Natural killer cell treated with Interleukin-12 subunit alpha and Interleukin-12 subunit beta and Interleukin-15 and Interleukin-18, amount 100 ng/mL, for 72 hours (primary cell): ENCODE results near the gene SRPRB. TPM values are rescaled to one million over a fixed set of nuclear protein-coding genes. Genes with fewer than 3 reads are reported as not detected.
"Not testable (repeated sequence)": the region's sequence is repeated elsewhere in the genome, so short reads cannot be mapped to it uniquely, and the experiment has no call there.

Experiments used
- ATAC-seq, 2 donors: fragments of 150-1000 bp; cut with Tn5 transposase in 1 of 2; sonication (Bioruptor Pico), chemical (Tn5 transposase) in 1 of 2; 2 replicates each; pipeline ENCODE4 v1.10.0; 2021
- DNase-seq: peaks from one replicate; pipeline ENCODE4 v3.0.0; 2022; ENCODE audit warnings: low spot score
- H3K27ac Mint-ChIP-seq, 2 donors: 1 replicate in 1 of 2; 2 replicates in 1 of 2; pipeline ENCODE4 v1.8.0; 2022; ENCODE audit warnings: mixed read lengths in 2 of 2, mild to moderate bottlenecking in 1 of 2, moderate library complexity in 1 of 2
- H3K27me3 Mint-ChIP-seq, 2 donors: 1 replicate in 1 of 2; 2 replicates in 1 of 2; pipeline ENCODE4 v1.8.0; 2022; ENCODE audit warnings: mixed read lengths in 2 of 2
- H3K36me3 Mint-ChIP-seq: one replicate; pipeline ENCODE4 v1.8.0; 2022; ENCODE audit warnings: mixed read lengths
- H3K4me1 Mint-ChIP-seq, 2 donors: 1 replicate in 1 of 2; 2 replicates in 1 of 2; pipeline ENCODE4 v1.8.0; 2022; ENCODE audit warnings: low read depth in 2 of 2, mixed read lengths in 2 of 2, mild to moderate bottlenecking in 1 of 2
- H3K4me3 Mint-ChIP-seq: one replicate; pipeline ENCODE4 v1.8.0; 2022; ENCODE audit warnings: mixed read lengths
- H3K9me3 Mint-ChIP-seq: 2 replicates; pipeline ENCODE4 v1.8.0; 2022; ENCODE audit warnings: mixed read lengths
- total RNA-seq, 2 donors: library from RNA; stranded (reverse); gene quantifications; one replicate each; pipeline ENCODE4 v1.2.3, GENCODE V29; 2022

SRPRB gene
- total RNA-seq, 2 donors from 2014 or later = 81.4 to 84.5 TPM

DNA sequence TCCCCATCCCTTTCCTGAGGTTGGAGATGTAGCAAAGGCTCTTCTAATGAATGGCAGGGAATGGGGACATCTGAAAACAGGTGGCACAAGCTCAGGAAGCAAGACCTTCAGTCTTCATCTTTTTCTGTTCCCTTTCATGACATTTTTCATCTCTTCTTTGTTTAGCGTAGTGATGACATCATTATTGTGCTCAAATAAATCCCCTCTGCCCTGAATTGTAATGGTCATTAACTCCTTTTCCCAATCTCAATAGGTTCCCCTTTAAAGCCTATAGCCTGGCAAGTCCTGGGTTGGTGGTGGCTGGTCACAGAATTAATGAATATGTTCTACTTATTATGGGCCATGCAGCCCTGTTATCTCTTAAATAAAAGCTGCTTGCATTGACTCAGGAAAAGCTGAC lies 38.0 kb upstream of the SRPRB start:
- H3K4me1 Mint-ChIP-seq = no peaks in the 10 kb centered on the region

DNA sequence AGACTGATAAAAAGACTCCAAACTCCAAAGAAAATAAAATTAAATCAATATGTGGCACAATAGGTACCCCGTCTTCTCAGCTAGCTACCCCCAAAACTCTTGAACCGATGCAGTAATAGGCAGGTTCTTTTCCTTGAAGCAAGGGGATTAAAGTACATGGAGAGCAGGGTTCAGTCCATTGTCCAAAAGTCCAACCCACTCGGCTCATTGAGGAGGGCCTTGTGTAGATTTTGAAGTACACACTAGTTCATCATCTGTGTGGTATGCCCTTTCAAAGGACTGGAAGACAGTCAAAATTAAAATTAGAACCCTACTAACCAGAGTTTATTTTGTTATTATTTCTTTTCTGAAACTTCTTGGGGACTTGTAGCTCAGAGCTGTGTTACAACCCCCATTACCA lies 36.1 kb upstream of the SRPRB start:
- Mint-ChIP-seq H3K4me3 (no peak overlapping the region), H3K27me3 (peaks cover 11 to 13% of the 10 kb centered on the region in 2 donors)
- no peak for ATAC-seq

More for the DNA sequence above, 38.0 kb upstream of the SRPRB start:
- ATAC-seq = no peak
- Mint-ChIP-seq H3K27me3 (peaks cover 0 to 10% of the 10 kb centered on the region in 2 donors), H3K36me3 (no peaks in the 10 kb centered on the region), H3K27ac (no peak overlapping the region), H3K9me3 (no peaks in the 10 kb centered on the region), H3K4me3 (no peak overlapping the region)
- DNase-seq = no peak

DNA sequence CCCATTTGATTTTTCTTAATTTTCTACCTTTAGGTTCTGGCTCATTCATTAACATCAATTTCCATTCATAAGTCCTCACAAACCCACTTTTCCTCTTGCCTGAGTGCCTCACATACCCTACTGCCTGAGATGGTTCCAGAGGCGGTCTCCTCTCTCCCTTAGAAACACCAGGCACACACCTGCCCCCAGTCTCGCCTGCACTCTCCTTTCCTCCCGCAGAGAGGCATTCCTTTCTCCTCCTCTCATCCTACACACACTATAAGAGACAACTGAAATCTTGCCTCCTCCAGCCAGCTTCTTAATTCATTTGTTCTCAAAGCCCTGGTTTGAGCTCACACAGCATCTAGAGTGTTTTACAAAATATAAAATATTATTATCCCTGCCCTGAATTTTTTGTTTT lies 31.9 kb upstream of the SRPRB start:
- Mint-ChIP-seq H3K4me3 (no peak overlapping the region), H3K36me3 (no peaks in the 10 kb centered on the region), H3K4me1 (no peaks in the 10 kb centered on the region), H3K27me3 (peaks cover 7 to 13% of the 10 kb centered on the region in 2 donors), H3K9me3 (no peaks in the 10 kb centered on the region), H3K27ac (no peak overlapping the region)
- DNase-seq (no peak), ATAC-seq (no peak)

More for the DNA sequence above, 36.1 kb upstream of the SRPRB start:
- no peak for DNase-seq
- Mint-ChIP-seq H3K27ac (no peak overlapping the region), H3K36me3 (no peaks in the 10 kb centered on the region), H3K9me3 (no peaks in the 10 kb centered on the region), H3K4me1 (no peaks in the 10 kb centered on the region)

DNA sequence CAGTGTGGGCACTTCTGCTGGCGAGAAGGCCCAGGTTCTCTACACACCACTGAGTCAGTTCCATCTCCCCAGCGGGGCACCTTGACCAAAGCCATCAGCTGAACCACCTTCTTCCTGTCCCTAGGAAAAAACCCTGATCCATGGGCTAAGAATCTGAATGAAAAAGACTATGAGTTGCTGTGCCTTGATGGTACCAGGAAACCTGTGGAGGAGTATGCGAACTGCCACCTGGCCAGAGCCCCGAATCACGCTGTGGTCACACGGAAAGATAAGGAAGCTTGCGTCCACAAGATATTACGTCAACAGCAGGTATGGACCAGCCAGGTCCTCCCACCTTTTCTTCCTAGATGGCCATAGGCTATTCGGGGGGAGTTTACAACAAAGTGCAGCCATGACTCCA lies 30.3 kb upstream of the SRPRB start:
- Mint-ChIP-seq H3K27ac (no peak overlapping the region), H3K4me3 (no peak overlapping the region), H3K9me3 (no peaks in the 10 kb centered on the region), H3K27me3 (peaks cover 19 to 27% of the 10 kb centered on the region in 2 donors), H3K4me1 (no peaks in the 10 kb centered on the region), H3K36me3 (no peaks in the 10 kb centered on the region)
- ATAC-seq = no peak
- DNase-seq = no peak

- ATAC-seq (no peak), DNase-seq (no peak)
- peaks cover 19 to 28% of the 10 kb centered on the region in 2 donors for H3K27me3 Mint-ChIP-seq
- H3K27ac Mint-ChIP-seq = no peak overlapping the region
- H3K4me3 Mint-ChIP-seq = no peak overlapping the region
- no peaks in the 10 kb centered on the region for H3K4me1 Mint-ChIP-seq
- no peaks in the 10 kb centered on the region for H3K9me3 Mint-ChIP-seq
- H3K36me3 Mint-ChIP-seq = no peaks in the 10 kb centered on the region
These were observed 29.8 kb upstream of the SRPRB start for GRCh38 chr3:133775835-133776234.

GRCh38 chr3:133776794-133777438 lies 28.7 kb upstream of the SRPRB start:
- Mint-ChIP-seq H3K27ac (no peak overlapping the region), H3K36me3 (no peaks in the 10 kb centered on the region), H3K27me3 (peaks cover 19 to 28% of the 10 kb centered on the region in 2 donors), H3K9me3 (no peaks in the 10 kb centered on the region), H3K4me1 (no peaks in the 10 kb centered on the region), H3K4me3 (no peak overlapping the region)
- peak in 1 of 2 donors; percentile 44 for ATAC-seq
- DNase-seq = no peak

DNA sequence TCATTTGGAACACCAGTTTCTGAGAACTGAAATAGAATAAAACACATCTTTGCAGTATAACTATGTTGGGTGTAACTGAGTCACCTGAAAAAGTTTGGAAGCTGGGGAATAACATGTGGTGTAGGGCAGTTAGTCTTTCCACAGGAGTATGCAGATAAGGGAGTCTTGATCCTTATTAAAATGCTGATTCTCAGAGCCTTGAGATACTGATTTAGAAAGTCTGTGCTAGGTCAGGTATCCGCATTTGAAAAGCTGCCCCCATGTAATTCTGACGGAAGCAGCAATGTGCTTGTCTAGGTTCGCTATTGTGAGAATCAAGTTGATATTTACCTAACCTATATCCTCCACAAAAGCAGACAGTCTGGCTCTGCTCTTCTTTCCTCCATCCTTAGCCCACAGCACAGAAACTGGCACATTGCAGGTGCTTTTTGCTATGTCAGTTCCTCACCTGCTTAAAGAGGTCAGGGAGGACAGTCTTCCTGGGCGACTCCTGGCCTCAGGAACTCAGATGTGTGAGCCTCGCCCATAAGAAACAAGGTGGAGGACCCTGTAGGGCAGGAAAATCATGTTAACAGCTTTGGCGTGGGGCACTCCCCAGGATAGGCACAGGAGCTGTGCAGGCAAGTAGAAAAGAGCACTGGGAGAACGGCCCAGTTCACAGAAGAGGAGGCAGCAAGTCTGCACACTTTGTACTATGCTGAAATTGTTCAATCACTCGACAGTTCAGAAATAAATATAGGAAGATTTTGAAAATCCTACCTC lies 27.6 kb upstream of the SRPRB start:
- peaks cover 27 to 37% of the 10 kb centered on the region in 2 donors for H3K27me3 Mint-ChIP-seq
- no peaks in the 10 kb centered on the region for H3K9me3 Mint-ChIP-seq
- DNase-seq (no peak), ATAC-seq (no peak)
- H3K4me1 Mint-ChIP-seq = no peaks in the 10 kb centered on the region
- H3K36me3 Mint-ChIP-seq = no peaks in the 10 kb centered on the region
- no peak overlapping the region for H3K4me3 Mint-ChIP-seq
- H3K27ac Mint-ChIP-seq = no peak overlapping the region

DNA sequence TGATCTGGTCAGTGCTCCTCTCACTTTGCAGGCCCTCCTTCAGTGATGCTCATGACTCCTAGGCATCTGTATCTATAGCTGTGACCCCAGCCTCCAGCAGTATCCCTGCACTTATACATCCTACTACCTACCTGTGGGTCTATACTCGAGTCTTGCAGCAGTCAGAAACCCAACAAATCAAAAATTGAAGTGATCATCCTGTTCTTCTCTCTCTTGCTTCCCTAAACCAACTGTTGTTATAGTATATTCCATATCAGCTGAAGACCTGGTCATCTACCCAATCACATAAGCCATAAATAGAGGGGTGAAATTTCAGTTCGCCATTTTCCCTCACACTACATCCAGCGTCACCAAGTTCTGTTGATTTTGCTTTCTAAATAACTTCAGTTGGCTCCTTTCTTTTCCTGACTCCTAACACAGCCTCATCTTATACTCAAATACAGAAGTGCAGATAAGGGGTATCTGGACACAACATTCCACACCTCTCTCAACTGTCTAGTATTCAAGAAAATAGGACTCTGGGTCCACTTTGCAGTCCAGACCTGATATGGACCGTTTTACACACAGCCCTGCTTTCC lies 25.9 kb upstream of the SRPRB start:
- Mint-ChIP-seq H3K27ac (no peak overlapping the region), H3K4me1 (no peaks in the 10 kb centered on the region), H3K36me3 (no peaks in the 10 kb centered on the region), H3K27me3 (peaks cover 25 to 27% of the 10 kb centered on the region in 2 donors), H3K4me3 (no peak overlapping the region), H3K9me3 (no peaks in the 10 kb centered on the region)
- ATAC-seq = no peak
- no peak for DNase-seq

DNA sequence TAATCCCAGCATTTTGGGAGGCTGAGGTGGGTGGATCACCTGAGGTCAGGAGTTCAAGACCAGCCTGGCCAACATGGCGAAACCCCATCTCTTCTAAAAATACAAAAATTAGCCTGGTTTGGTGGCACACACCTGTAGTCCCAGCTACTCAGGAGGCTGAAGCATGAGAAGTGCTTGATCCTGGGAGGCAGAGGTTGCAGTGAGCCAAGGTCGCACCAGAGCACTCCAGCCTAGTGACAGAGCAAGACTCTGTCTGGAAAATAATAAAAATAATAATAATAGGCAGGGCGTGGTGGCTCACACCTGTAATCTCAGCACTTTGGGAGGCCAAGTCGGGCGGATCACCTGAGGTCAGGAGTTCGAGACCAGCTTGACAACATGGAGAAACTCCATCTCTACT lies 24.9 kb upstream of the SRPRB start:
- not testable (repeated sequence) for H3K4me1 Mint-ChIP-seq, ATAC-seq, H3K27ac Mint-ChIP-seq, DNase-seq, H3K4me3 Mint-ChIP-seq, H3K36me3 Mint-ChIP-seq, H3K9me3 Mint-ChIP-seq
- H3K27me3 Mint-ChIP-seq = peaks cover 24 to 27% of the 10 kb centered on the region in 2 donors

DNA sequence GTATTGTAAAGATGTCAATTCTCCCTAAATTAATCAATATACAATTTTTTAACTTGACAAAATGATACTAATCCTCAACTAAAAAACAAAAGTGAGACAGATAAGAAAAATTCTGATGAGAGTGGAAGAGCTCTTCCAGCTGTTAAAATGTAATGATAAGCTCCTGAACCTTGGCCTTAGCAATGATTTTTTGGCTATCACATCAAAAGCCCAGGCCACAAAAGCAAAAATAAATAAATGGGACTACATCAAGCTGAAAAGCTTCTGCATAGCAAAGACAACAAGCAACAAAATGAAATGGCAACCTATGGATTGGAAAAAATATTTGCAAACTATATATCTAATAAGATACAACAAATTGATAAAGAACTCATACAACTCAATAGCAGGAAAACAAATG lies 24.0 kb upstream of the SRPRB start:
- Mint-ChIP-seq H3K27me3 (peaks cover 29 to 31% of the 10 kb centered on the region in 2 donors), H3K4me1 (no peaks in the 10 kb centered on the region), H3K4me3 (no peak overlapping the region), H3K27ac (no peak overlapping the region), H3K36me3 (no peaks in the 10 kb centered on the region), H3K9me3 (no peaks in the 10 kb centered on the region)
- no peak for ATAC-seq
- DNase-seq = no peak

GRCh38 chr3:133782454-133782853 lies 23.2 kb upstream of the SRPRB start:
- DNase-seq (no peak), ATAC-seq (no peak)
- Mint-ChIP-seq H3K36me3 (no peaks in the 10 kb centered on the region), H3K27me3 (peaks cover 32 to 38% of the 10 kb centered on the region in 2 donors), H3K9me3 (no peaks in the 10 kb centered on the region), H3K4me1 (no peaks in the 10 kb centered on the region), H3K4me3 (no peak overlapping the region), H3K27ac (no peak overlapping the region)

DNA sequence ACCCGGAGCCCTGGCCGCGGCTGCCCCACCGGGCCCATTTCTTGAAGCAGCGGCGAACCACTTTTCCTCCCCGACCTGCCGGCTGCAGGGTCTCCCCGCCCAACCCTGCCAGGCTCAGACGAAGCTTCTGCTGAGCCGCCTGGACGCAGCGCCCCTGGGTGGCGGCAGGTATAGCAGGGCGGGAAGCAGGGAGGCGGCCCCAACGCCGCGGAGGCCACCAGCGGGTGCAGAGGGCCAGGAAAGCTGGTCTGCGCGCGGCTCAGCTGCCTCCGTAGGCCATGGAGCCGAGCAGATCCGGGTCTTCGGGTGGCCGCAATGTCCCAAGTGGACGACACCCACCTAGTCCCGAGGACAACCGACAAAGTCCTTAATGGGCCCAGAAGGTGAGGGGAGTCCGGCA lies 21.9 kb upstream of the SRPRB start:
- H3K4me3 Mint-ChIP-seq = no peak overlapping the region
- no peaks in the 10 kb centered on the region for H3K9me3 Mint-ChIP-seq
- H3K27me3 Mint-ChIP-seq = peaks cover 37 to 45% of the 10 kb centered on the region in 2 donors
- H3K36me3 Mint-ChIP-seq = no peaks in the 10 kb centered on the region
- DNase-seq (no peak), ATAC-seq (no peak)
- H3K4me1 Mint-ChIP-seq = no peaks in the 10 kb centered on the region
- H3K27ac Mint-ChIP-seq = no peak overlapping the region

DNA sequence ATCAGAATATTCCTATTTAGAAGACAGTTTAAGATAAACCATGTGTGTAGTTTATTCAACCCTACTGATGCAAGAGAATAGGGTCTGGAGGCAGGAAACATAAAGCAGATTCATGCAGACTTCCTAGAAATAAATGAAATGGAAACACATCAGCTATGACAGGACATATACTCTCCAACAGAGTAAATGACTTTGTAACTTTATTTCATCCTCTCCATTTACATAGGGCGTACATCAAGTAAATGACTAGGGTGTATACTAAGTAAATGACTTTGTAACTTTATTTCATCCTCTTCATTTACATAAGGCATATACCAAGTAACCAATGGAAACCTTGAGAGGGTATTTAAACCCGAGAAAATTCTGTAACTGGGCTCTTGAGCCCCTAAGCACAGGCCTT lies 17.6 kb upstream of the SRPRB start:
- H3K36me3 Mint-ChIP-seq = peaks cover 3% of the 10 kb centered on the region
- H3K27me3 Mint-ChIP-seq = peaks cover 25 to 32% of the 10 kb centered on the region in 2 donors
- ATAC-seq (no peak), DNase-seq (no peak)
- H3K9me3 Mint-ChIP-seq = peaks cover 5% of the 10 kb centered on the region
- no peak overlapping the region for H3K27ac Mint-ChIP-seq
- no peak overlapping the region for H3K4me3 Mint-ChIP-seq
- no peaks in the 10 kb centered on the region for H3K4me1 Mint-ChIP-seq

GRCh38 chr3:133792171-133792763 lies 13.3 kb upstream of the SRPRB start:
- peaks cover 4% of the 10 kb centered on the region for H3K36me3 Mint-ChIP-seq
- H3K4me3 Mint-ChIP-seq = no peak overlapping the region
- no peak for ATAC-seq
- peaks cover 23 to 29% of the 10 kb centered on the region in 2 donors for H3K27me3 Mint-ChIP-seq
- H3K27ac Mint-ChIP-seq = no peak overlapping the region
- peaks cover 5% of the 10 kb centered on the region for H3K9me3 Mint-ChIP-seq
- H3K4me1 Mint-ChIP-seq = no peaks in the 10 kb centered on the region
- DNase-seq = no peak
